Activated T-helper 1 cell treated with anti-CD3 and anti-CD28 coated beads, Interleukin-12 subunit alpha, Interleukin-12 subunit beta, Interleukin-2, Interleukin-4 antibody, amounts not matched to agents 30 ng/mL and 10 ng/mL and 1 ng/mL, durations not matched to agents 14 hours and 24 hours and 36 hours (primary cell): ENCODE measurements around the gene DCDC2. TPM values are rescaled to one million over a fixed set of nuclear protein-coding genes. Genes with fewer than 3 reads are reported as not detected.

Experiments used
- DNase-seq: peaks from one replicate; pipeline ENCODE4 v3.0.0; 2021; ENCODE audit warnings: low spot score
- H3K27ac Mint-ChIP-seq: one replicate; pipeline ENCODE4 v1.8.0; 2021; ENCODE audit warnings: mild to moderate bottlenecking, mixed read lengths
- H3K27me3 Mint-ChIP-seq: one replicate; pipeline ENCODE4 v1.8.0; 2022; ENCODE audit warnings: mild to moderate bottlenecking, moderate library complexity, mixed read lengths; ENCODE audit not compliant: insufficient read depth
- H3K36me3 Mint-ChIP-seq: one replicate; pipeline ENCODE4 v1.8.0; 2021; ENCODE audit warnings: low read depth, mixed read lengths
- H3K4me1 Mint-ChIP-seq: one replicate; pipeline ENCODE4 v1.8.0; 2021; ENCODE audit warnings: low read depth, mixed read lengths
- H3K4me3 Mint-ChIP-seq: one replicate; pipeline ENCODE4 v1.8.0; 2021; ENCODE audit warnings: mild to moderate bottlenecking, moderate library complexity, mixed read lengths
- H3K9me3 Mint-ChIP-seq: one replicate; pipeline ENCODE4 v1.8.0; 2021; ENCODE audit warnings: mixed read lengths
- intact Hi-C: fragments of 100-400 bp; cut with micrococcal nuclease; formaldehyde crosslinking; loops from one replicate; pipeline ENCODE4 v1.15.1; 2024
- total RNA-seq: library from RNA; stranded (reverse); gene quantifications from 2 replicates; pipeline ENCODE4 v1.2.3, GENCODE V29; 2022

The DCDC2 gene
- total RNA-seq, 1 donor from 2014 or later = not detected

GRCh38 chr6:24197892-24198291 is 160.0 kb downstream of the DCDC2 start:
- Mint-ChIP-seq H3K4me1 (no peaks in the 10 kb centered on the region), H3K27me3 (peaks cover 6% of the 10 kb centered on the region), H3K27ac (no peak overlapping the region), H3K9me3 (no peaks in the 10 kb centered on the region), H3K4me3 (no peak overlapping the region), H3K36me3 (no peaks in the 10 kb centered on the region)
- intact Hi-C loops = no loop called here
- no peak for DNase-seq

DNA sequence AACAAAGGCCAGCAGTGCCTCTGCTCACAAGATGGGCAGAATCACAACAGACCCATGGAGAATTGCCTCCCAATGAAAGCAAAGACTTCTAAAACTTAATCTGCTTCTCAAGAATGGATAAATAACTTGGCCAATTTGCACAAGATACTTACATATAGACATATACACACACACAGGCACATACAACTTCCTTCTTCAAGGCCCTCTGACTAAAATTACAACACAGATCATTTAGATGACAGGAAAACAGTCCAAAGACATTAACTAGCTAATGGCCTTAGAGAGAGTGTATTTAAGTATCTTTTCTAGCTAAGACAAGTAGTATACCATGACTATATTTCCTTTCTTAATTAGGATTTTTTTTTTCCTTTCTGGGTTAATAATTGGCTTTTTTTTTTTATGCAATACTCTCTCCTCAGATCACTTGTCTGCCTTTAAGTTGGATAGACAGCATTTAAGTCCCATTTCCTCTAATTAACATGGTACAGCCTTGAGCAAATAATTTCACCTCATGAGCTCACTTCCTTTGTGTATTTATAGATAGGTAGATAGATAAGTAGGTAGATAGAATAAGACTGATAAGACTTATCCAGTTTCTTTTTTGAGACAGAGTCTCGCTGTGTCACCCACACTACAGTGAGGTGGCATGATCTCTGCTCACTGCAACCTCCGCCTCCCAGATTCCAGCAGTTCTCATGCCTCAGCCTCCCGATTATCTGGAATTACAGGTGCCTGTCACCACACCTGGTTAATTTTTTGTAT is 161.8 kb downstream of the DCDC2 start:
- H3K4me3 Mint-ChIP-seq = no peak overlapping the region
- no peaks in the 10 kb centered on the region for H3K4me1 Mint-ChIP-seq

GRCh38 chr6:24194978-24195700 is 162.7 kb downstream of the DCDC2 start:
- intact Hi-C loops = no loop called here
- DNase-seq = no peak

More for the DNA sequence above, 161.8 kb downstream of the DCDC2 start:
- no peak overlapping the region for H3K27ac Mint-ChIP-seq
- H3K36me3 Mint-ChIP-seq = no peaks in the 10 kb centered on the region
- H3K9me3 Mint-ChIP-seq = no peaks in the 10 kb centered on the region
- no peak for DNase-seq
- H3K27me3 Mint-ChIP-seq = peaks cover 6% of the 10 kb centered on the region
- intact Hi-C loops = no loop called here

GRCh38 chr6:24193364-24193763 is 164.5 kb downstream of the DCDC2 start:
- intact Hi-C loops = no loop called here
- no peak overlapping the region for H3K4me3 Mint-ChIP-seq
- peaks cover 4% of the 10 kb centered on the region for H3K27me3 Mint-ChIP-seq
- no peaks in the 10 kb centered on the region for H3K9me3 Mint-ChIP-seq
- DNase-seq = no peak
- H3K36me3 Mint-ChIP-seq = no peaks in the 10 kb centered on the region
- no peak overlapping the region for H3K27ac Mint-ChIP-seq
- H3K4me1 Mint-ChIP-seq = no peaks in the 10 kb centered on the region

More at GRCh38 chr6:24194978-24195700, 162.7 kb downstream of the DCDC2 start:
- H3K27me3 Mint-ChIP-seq = peaks cover 4% of the 10 kb centered on the region
- no peaks in the 10 kb centered on the region for H3K9me3 Mint-ChIP-seq
- H3K36me3 Mint-ChIP-seq = no peaks in the 10 kb centered on the region
- no peaks in the 10 kb centered on the region for H3K4me1 Mint-ChIP-seq
- H3K4me3 Mint-ChIP-seq = no peak overlapping the region
- H3K27ac Mint-ChIP-seq = no peak overlapping the region

GRCh38 chr6:24191346-24191745 is 166.5 kb downstream of the DCDC2 start:
- Mint-ChIP-seq H3K27me3 (peaks cover 4% of the 10 kb centered on the region), H3K4me1 (no peaks in the 10 kb centered on the region), H3K4me3 (no peak overlapping the region), H3K27ac (no peak overlapping the region), H3K9me3 (no peaks in the 10 kb centered on the region), H3K36me3 (no peaks in the 10 kb centered on the region)
- intact Hi-C loops = no loop called here
- no peak for DNase-seq

- H3K4me1 Mint-ChIP-seq = no peaks in the 10 kb centered on the region
- no peaks in the 10 kb centered on the region for H3K9me3 Mint-ChIP-seq
- no peaks in the 10 kb centered on the region for H3K36me3 Mint-ChIP-seq
- no peak for DNase-seq
- no peak overlapping the region for H3K27ac Mint-ChIP-seq
- intact Hi-C loops = no loop called here
- H3K4me3 Mint-ChIP-seq = no peak overlapping the region
- peaks cover 4% of the 10 kb centered on the region for H3K27me3 Mint-ChIP-seq
These were observed 169.2 kb downstream of the DCDC2 start for GRCh38 chr6:24188578-24189080.

- Mint-ChIP-seq H3K4me3 (no peak overlapping the region), H3K27ac (no peak overlapping the region), H3K27me3 (peaks cover 4% of the 10 kb centered on the region), H3K9me3 (no peaks in the 10 kb centered on the region), H3K36me3 (no peaks in the 10 kb centered on the region), H3K4me1 (no peaks in the 10 kb centered on the region)
- intact Hi-C loops = no loop called here
- no peak for DNase-seq
These were observed 169.8 kb downstream of the DCDC2 start for GRCh38 chr6:24187965-24188577.

DNA sequence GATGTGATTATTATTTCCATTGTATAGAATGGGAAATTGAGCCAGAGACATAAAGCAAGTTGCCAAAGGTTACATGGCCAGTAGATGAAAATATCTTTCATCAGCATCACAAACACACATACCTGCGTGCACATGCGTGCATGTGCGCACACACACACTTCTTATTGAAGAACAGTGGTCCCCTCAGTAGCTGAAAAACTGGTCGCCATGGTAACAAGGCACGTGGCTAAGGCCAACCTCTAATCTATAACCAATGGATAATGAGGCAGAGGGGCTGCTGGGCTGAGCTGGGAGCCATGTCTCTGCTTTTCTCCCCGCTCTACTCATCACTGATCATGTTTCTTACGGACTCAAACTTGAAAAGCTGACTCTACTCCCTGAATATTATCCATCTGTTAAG is 171.5 kb downstream of the DCDC2 start:
- H3K9me3 Mint-ChIP-seq = no peaks in the 10 kb centered on the region

GRCh38 chr6:24183584-24183983 is 174.3 kb downstream of the DCDC2 start:
- Mint-ChIP-seq H3K4me1 (no peaks in the 10 kb centered on the region), H3K9me3 (no peaks in the 10 kb centered on the region), H3K36me3 (no peaks in the 10 kb centered on the region), H3K4me3 (no peak overlapping the region), H3K27me3 (peaks cover 3% of the 10 kb centered on the region), H3K27ac (no peak overlapping the region)
- intact Hi-C loops = no loop called here
- no peak for DNase-seq

More for the DNA sequence above, 171.5 kb downstream of the DCDC2 start:
- Mint-ChIP-seq H3K4me1 (no peaks in the 10 kb centered on the region), H3K36me3 (no peaks in the 10 kb centered on the region), H3K27ac (no peak overlapping the region), H3K4me3 (no peak overlapping the region), H3K27me3 (peaks cover under 1% of the 10 kb centered on the region)
- no peak for DNase-seq
- intact Hi-C loops = no loop called here

GRCh38 chr6:24157886-24158285 is 200.0 kb downstream of the DCDC2 start:
- intact Hi-C loops = no loop called here
- Mint-ChIP-seq H3K4me3 (no peak overlapping the region), H3K27ac (no peak overlapping the region), H3K9me3 (no peaks in the 10 kb centered on the region), H3K36me3 (no peaks in the 10 kb centered on the region), H3K27me3 (peaks cover 2% of the 10 kb centered on the region), H3K4me1 (no peaks in the 10 kb centered on the region)
- no peak for DNase-seq

GRCh38 chr6:24154121-24154520 is 203.7 kb downstream of the DCDC2 start:
- no peak overlapping the region for H3K4me3 Mint-ChIP-seq
- H3K27ac Mint-ChIP-seq = no peak overlapping the region
- no peaks in the 10 kb centered on the region for H3K9me3 Mint-ChIP-seq
- H3K27me3 Mint-ChIP-seq = peaks cover 2% of the 10 kb centered on the region
- H3K36me3 Mint-ChIP-seq = no peaks in the 10 kb centered on the region
- no peak for DNase-seq
- intact Hi-C loops = no loop called here
- no peaks in the 10 kb centered on the region for H3K4me1 Mint-ChIP-seq

- DNase-seq = no peak
- H3K9me3 Mint-ChIP-seq = no peaks in the 10 kb centered on the region
- intact Hi-C loops = no loop called here
- no peaks in the 10 kb centered on the region for H3K4me1 Mint-ChIP-seq
- no peak overlapping the region for H3K4me3 Mint-ChIP-seq
- H3K36me3 Mint-ChIP-seq = no peaks in the 10 kb centered on the region
- H3K27me3 Mint-ChIP-seq = peaks cover 2% of the 10 kb centered on the region
- no peak overlapping the region for H3K27ac Mint-ChIP-seq
These were observed 205.8 kb downstream of the DCDC2 start for GRCh38 chr6:24152014-24152413.

DNA sequence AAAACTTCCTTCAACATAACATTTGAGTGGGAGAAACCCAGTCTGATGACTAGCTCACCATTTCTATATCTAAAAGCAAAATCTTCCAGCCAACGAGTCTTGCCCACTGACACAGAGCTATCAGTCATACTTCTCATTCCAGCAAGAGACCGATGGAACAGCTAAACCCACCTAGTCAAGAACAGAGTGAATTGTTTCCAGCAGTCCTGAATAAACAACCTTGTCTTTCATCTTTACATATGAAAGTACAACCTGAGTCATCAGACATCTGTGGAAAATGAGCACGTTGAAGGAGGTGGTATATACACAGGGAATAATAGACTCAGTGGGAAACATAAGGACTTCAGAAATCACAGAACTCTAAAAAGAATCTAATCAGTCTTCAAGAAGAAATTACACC is 208.0 kb downstream of the DCDC2 start:
- intact Hi-C loops = no loop called here
- no peaks in the 10 kb centered on the region for H3K27me3 Mint-ChIP-seq
- H3K36me3 Mint-ChIP-seq = no peaks in the 10 kb centered on the region
- H3K9me3 Mint-ChIP-seq = no peaks in the 10 kb centered on the region
- no peak overlapping the region for H3K27ac Mint-ChIP-seq
- no peaks in the 10 kb centered on the region for H3K4me1 Mint-ChIP-seq
- no peak overlapping the region for H3K4me3 Mint-ChIP-seq
- no peak for DNase-seq
